ENCODE results near the gene RPL37.
"Not testable (repeated sequence)": the region's sequence is repeated elsewhere in the genome, so short reads cannot be mapped to it uniquely, and the experiment has no call there.

RPL37 gene

GRCh38 chr5:40794877-40795276, 40.1 kb downstream of the RPL37 start:
- DNase-seq: not testable (repeated sequence)

GRCh38 chr5:40794340-40794739, 40.7 kb downstream of the RPL37 start:
- not testable (repeated sequence) for DNase-seq

GRCh38 chr5:40792691-40793090, 42.3 kb downstream of the RPL37 start:
- DNase-seq: not testable (repeated sequence)

GRCh38 chr5:40791715-40792139, 43.3 kb downstream of the RPL37 start:
- no peak for DNase-seq

GRCh38 chr5:40790947-40791593, 44.0 kb downstream of the RPL37 start:
- DNase-seq: no peak

- DNase-seq: not testable (repeated sequence)
These were observed 46.1 kb downstream of the RPL37 start for GRCh38 chr5:40788941-40789340.

- DNase-seq: no peak
These were observed 47.0 kb downstream of the RPL37 start for GRCh38 chr5:40787986-40788385.

GRCh38 chr5:40786664-40787063, 48.4 kb downstream of the RPL37 start:
- DNase-seq: not testable (repeated sequence)

- no peak for DNase-seq
These were observed 50.1 kb downstream of the RPL37 start for GRCh38 chr5:40784916-40785315.

GRCh38 chr5:40784027-40784653, 50.9 kb downstream of the RPL37 start:
- no peak for DNase-seq

- no peak for DNase-seq
These were observed 53.1 kb downstream of the RPL37 start for GRCh38 chr5:40781843-40782409.

GRCh38 chr5:40780858-40781257, 54.2 kb downstream of the RPL37 start:
- DNase-seq: no peak

GRCh38 chr5:40780199-40780598, 54.8 kb downstream of the RPL37 start:
- no peak for DNase-seq

- no peak for DNase-seq
These were observed 55.5 kb downstream of the RPL37 start for GRCh38 chr5:40779561-40779960.

- no peak for DNase-seq
These were observed 56.9 kb downstream of the RPL37 start for GRCh38 chr5:40778133-40778532.

- no peak for DNase-seq
These were observed 58.4 kb downstream of the RPL37 start for GRCh38 chr5:40776658-40776977.

- DNase-seq: no peak
These were observed 59.0 kb downstream of the RPL37 start for GRCh38 chr5:40775846-40776657.

All from stimulated activated CD4-positive, alpha-beta T cell treated with anti-CD3 and anti-CD28 coated beads, Interleukin-15, amount 100 ng/mL, for 24 hours (primary cell).